Central memory CD8-positive, alpha-beta T cell (primary cell): ENCODE results near the gene WBP4.
"Not testable (repeated sequence)": the region's sequence is repeated elsewhere in the genome, so short reads cannot be mapped to it uniquely, and the experiment has no call there.

Source experiments
- ATAC-seq: fragments of 150-1000 bp; cut with Tn5 transposase; replicated peaks from 2 replicates; pipeline ENCODE4 v1.10.0; 2022; ENCODE audit warnings: mild to moderate bottlenecking, moderate FRiP score, moderate number of reproducible peaks; ENCODE audit not compliant: poor library complexity, severe bottlenecking; ENCODE audit errors: extremely low read depth
- DNase-seq, 2 donors: peaks; one replicate each; pipeline ENCODE4 v3.0.0; 2021; ENCODE audit warnings: low spot score in 2 of 2
- H3K27ac Mint-ChIP-seq: one replicate; pipeline ENCODE4 v1.8.0; 2022; ENCODE audit warnings: low read depth, mild to moderate bottlenecking, moderate library complexity, mixed read lengths
- H3K27me3 Mint-ChIP-seq: one replicate; pipeline ENCODE4 v1.8.0; 2022; ENCODE audit warnings: mixed read lengths
- H3K36me3 Mint-ChIP-seq: one replicate; pipeline ENCODE4 v1.8.0; 2022; ENCODE audit warnings: mild to moderate bottlenecking, moderate library complexity, mixed read lengths; ENCODE audit not compliant: insufficient read depth
- H3K4me1 Mint-ChIP-seq: one replicate; pipeline ENCODE4 v1.8.0; 2022; ENCODE audit warnings: mixed read lengths
- H3K4me3 Mint-ChIP-seq: one replicate; pipeline ENCODE4 v1.8.0; 2022; ENCODE audit warnings: mild to moderate bottlenecking, moderate library complexity, mixed read lengths
- H3K9me3 Mint-ChIP-seq: one replicate; pipeline ENCODE4 v1.8.0; 2022; ENCODE audit warnings: mixed read lengths

Gene WBP4

DNA sequence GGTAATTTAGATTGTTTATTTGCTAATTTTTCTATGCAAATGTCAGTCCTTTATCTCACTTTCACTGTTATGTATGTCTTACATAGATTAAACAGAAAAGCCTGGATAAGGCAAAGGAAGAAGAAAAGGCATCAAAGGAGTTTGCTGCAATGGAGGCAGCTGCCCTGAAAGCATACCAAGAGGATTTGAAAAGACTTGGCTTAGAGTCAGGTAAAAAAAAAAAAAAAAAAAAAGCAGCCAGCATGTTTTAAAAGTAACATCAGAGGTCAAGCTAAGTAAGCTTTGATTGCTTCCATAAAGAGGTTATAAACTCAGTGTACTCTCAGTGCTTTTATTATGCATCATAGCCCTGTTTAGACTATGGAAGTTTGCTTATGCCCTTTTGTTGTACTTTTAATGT lies 3.8 kb downstream of the WBP4 start:
- H3K27ac Mint-ChIP-seq: no peak overlapping the region
- DNase-seq (no peak), ATAC-seq (no peak)
- H3K27me3 Mint-ChIP-seq: no peaks in the 10 kb centered on the region
- peaks cover 24% of the 10 kb centered on the region for H3K4me1 Mint-ChIP-seq
- peaks cover 58% of the 10 kb centered on the region for H3K36me3 Mint-ChIP-seq
- H3K9me3 Mint-ChIP-seq: no peaks in the 10 kb centered on the region
- H3K4me3 Mint-ChIP-seq: no peak overlapping the region

DNA sequence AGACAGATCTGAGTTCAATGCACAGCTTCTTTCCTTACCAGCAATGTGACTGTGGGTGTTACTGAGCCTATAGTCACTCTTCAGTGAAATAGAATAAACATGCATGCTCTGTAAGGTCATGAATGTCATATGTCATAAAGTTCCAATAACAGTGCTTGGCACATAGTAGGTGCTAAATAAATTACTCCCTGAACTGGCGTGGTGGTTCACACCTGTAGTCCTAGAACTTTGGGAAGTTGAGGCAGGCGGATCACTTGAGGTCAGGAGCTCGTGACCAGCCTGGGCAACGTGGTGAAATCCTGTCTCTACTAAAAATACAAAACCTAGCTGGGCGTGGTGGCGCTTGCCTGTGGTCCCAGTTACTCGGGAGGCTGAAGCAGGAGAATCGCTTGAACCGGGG lies 13.2 kb downstream of the WBP4 start:
- no peak overlapping the region for H3K27ac Mint-ChIP-seq
- ATAC-seq: no peak
- no peak for DNase-seq
- no peak overlapping the region for H3K4me3 Mint-ChIP-seq
- H3K36me3 Mint-ChIP-seq: peaks cover 50% of the 10 kb centered on the region
- no peaks in the 10 kb centered on the region for H3K9me3 Mint-ChIP-seq
- H3K27me3 Mint-ChIP-seq: no peaks in the 10 kb centered on the region
- no peaks in the 10 kb centered on the region for H3K4me1 Mint-ChIP-seq

DNA sequence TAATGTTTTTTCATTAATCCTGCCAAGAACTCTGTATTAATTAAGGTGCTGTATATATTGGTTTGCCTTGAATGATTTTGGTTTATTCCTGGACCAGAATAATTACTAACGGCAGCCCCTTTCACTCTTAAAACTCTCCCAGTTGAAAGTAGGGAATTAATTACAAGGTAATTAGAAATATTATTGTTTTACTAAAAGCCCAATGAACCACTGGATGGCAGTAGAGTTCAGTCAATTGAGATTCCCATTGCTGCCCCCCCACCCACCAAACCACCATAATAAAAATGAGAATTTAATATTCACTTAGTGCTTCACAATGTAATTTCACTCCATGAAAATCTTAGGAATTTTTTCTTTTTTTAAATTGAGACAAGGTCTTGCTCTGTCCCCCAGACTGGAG lies 13.7 kb downstream of the WBP4 start:
- DNase-seq (no peak), ATAC-seq (no peak)
- Mint-ChIP-seq H3K27ac (no peak overlapping the region), H3K4me1 (no peaks in the 10 kb centered on the region), H3K36me3 (peaks cover 46% of the 10 kb centered on the region), H3K27me3 (no peaks in the 10 kb centered on the region), H3K4me3 (no peak overlapping the region), H3K9me3 (no peaks in the 10 kb centered on the region)

DNA sequence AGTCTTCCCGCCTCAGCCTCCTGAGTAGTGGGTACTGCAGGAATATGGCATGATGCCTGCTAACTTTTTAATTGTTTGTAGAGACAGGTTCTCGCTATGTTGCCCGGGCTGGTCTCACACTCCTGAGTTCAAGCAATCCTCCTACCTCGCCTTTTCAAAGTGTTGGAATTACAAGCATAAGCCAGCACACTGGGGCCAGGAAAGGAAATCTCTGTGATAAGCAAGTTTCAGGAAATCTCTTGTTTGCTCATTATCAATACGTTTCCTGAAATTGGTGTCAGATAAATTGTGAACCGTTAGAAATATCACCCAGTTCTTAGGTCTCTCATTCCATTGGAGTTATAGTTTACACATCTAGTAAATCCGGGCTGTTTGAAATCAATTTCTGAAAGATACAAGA lies 14.2 kb downstream of the WBP4 start:
- ATAC-seq (no peak), DNase-seq (no peak)
- Mint-ChIP-seq H3K9me3 (no peaks in the 10 kb centered on the region), H3K4me3 (no peak overlapping the region), H3K27ac (no peak overlapping the region), H3K4me1 (no peaks in the 10 kb centered on the region), H3K36me3 (peaks cover 43% of the 10 kb centered on the region), H3K27me3 (no peaks in the 10 kb centered on the region)

DNA sequence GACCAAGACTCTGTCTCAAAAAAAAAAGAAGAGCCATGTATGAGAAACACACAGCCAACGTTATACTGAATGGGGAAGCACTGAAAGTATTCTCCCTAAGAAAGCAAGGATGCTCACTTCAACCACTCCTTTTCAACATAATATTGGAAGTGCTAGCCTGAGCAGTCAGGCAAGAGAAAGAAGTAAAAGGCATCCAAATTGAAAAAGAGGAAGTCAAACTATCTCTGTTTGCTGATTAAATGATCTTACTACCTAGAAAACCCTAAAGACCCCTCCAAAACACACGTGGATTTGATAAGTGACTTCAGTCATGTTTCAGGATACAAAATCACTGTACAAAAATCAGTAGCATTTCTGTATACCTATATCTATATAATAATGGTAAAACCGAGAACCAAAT lies 16.2 kb downstream of the WBP4 start:
- Mint-ChIP-seq H3K4me1 (no peaks in the 10 kb centered on the region), H3K27ac (no peak overlapping the region), H3K36me3 (peaks cover 36% of the 10 kb centered on the region), H3K9me3 (no peaks in the 10 kb centered on the region), H3K27me3 (no peaks in the 10 kb centered on the region), H3K4me3 (no peak overlapping the region)
- no peak for DNase-seq
- ATAC-seq: no peak

DNA sequence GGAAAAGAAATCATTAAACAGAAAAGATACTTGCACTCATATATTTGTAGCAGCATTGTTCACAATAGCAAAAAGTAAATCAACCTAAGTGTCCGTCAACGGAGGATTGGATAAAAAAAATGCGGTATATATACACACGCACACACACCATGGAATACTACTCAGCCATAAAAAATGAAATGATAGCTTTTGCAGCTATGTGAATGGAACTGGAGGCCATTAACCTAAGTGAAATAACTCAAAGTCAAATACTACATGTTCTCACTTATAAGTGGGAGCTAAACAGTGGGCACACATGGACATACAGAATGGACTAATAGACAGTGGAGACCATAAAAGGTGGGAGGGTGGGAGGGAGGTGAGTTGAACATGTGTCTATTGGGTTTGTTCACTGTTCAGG lies 18.4 kb downstream of the WBP4 start:
- DNase-seq (no peak), ATAC-seq (no peak)
- H3K36me3 Mint-ChIP-seq: peaks cover 32% of the 10 kb centered on the region
- no peaks in the 10 kb centered on the region for H3K9me3 Mint-ChIP-seq
- no peaks in the 10 kb centered on the region for H3K4me1 Mint-ChIP-seq
- H3K27me3 Mint-ChIP-seq: no peaks in the 10 kb centered on the region
- H3K4me3 Mint-ChIP-seq: no peak overlapping the region
- no peak overlapping the region for H3K27ac Mint-ChIP-seq

DNA sequence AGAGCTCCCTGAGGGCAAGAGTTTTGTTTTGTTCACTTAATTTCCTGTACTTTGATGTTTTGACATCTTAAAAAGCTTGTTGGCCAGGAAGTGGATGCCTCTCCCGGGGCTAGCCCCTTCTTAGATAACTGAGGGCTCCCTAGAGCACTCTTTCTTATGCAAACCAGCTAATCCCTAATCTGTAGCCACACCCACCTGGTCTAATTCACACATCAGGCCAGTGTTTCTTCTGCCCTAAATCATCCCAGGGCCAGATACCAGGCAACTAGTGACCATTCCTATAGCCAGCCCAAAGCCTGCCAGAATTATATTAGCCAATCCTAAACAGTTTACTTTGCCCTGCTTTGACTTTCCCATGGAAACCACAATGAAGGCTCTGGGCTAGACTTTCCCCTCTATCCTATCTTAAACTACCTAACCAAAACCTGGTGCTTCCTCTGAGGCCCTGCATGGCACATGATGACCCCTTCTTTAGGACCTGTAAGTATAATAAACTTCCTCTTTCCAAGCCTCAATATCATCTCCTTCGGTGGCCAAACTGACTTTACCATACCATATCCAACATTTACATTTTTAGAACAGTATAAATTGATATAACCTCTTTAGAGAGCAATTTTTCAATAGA lies 24.8 kb downstream of the WBP4 start:
- peaks cover 6% of the 10 kb centered on the region for H3K36me3 Mint-ChIP-seq
- no peak overlapping the region for H3K4me3 Mint-ChIP-seq
- no peak overlapping the region for H3K27ac Mint-ChIP-seq
- no peaks in the 10 kb centered on the region for H3K27me3 Mint-ChIP-seq
- peaks cover 6% of the 10 kb centered on the region for H3K9me3 Mint-ChIP-seq
- ATAC-seq (no peak), DNase-seq (no peak)
- H3K4me1 Mint-ChIP-seq: peaks cover 5% of the 10 kb centered on the region

DNA sequence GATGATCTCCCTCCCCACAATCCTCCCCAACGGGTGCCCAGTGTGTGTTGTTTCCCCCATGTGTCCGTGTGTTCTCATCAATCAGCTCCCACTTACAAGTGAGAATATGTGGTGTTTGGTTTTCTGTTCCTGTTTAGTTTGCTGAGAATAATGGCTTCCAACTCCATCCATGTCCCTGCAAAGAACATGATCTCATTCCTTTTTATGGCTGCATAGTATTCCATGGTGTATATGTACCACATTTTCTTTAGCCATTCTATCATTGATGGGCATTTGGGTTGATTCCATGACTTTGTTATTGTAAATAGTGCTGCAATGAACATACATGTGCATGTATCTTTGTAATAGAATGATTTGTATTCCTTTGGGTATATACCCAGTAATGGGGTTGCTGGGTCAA lies 34.4 kb downstream of the WBP4 start:
- H3K27me3 Mint-ChIP-seq, H3K27ac Mint-ChIP-seq, H3K4me1 Mint-ChIP-seq, DNase-seq, H3K9me3 Mint-ChIP-seq, H3K4me3 Mint-ChIP-seq, H3K36me3 Mint-ChIP-seq, ATAC-seq: not testable (repeated sequence)

DNA sequence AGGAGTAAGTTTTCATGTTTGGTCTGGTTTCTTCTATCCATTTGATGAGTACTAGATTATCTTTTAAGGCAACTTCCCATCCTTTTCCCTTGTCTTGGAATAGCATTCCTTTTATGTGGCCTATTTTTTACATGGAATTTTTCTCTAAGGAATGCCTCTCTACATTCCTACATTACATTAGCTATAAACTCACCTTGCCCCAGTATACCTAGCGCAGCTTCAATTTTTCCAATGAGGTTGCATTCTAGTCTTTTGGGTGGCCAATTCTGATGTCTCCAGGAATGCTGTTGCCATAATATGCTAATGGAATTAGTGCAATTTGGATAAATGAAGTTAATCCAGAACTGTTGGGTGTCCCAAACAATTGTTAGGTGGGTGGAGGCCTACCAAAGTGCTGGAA lies 37.5 kb downstream of the WBP4 start:
- Mint-ChIP-seq H3K4me1 (no peaks in the 10 kb centered on the region), H3K4me3 (no peak overlapping the region), H3K27ac (no peak overlapping the region), H3K27me3 (no peaks in the 10 kb centered on the region), H3K36me3 (no peaks in the 10 kb centered on the region), H3K9me3 (no peaks in the 10 kb centered on the region)
- DNase-seq: no peak
- ATAC-seq: no peak

DNA sequence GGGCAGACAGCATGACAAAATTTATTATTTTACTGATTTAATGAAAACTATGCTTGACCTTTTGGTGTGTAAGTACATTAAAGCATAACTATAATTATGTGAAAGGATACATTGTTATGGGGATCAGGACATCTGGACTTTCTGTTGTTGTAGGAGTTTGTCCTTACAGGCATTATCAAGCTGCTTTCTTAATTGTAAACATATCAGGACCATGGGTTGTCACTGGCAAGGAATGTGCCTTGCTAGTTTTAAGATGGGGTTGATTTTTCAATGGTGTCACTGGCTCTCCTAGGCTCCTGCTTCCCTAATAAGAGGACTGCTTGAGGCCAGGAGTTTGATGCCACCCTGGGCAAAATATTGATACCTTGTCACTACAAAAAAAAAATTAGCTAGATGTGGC lies 38.7 kb downstream of the WBP4 start:
- H3K27me3 Mint-ChIP-seq: no peaks in the 10 kb centered on the region
- no peak overlapping the region for H3K27ac Mint-ChIP-seq
- no peak overlapping the region for H3K4me3 Mint-ChIP-seq
- H3K4me1 Mint-ChIP-seq: no peaks in the 10 kb centered on the region
- no peaks in the 10 kb centered on the region for H3K9me3 Mint-ChIP-seq
- ATAC-seq (no peak), DNase-seq (no peak)
- H3K36me3 Mint-ChIP-seq: no peaks in the 10 kb centered on the region

DNA sequence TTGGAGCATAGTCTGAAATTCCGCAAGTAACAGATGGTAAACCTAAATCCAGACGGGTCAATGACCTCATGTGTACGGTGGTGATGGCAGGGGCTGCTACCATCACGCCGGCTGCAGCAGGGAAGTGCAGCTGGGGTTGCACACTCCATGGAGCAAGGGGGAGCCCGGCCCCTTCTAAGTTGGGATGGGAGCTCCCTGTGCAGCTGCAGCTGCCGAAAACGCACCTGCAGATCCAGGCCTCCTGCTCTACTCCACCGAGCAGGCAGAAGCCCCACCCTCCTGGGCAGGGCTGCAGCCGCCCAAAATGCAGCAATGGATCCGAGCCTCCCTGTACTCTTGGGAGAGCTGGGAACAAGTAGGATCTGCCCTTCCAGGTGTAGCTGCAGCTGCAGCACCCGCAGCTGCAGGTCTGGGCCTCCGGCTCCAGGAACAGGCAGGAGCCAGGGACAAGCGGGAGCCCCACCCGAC lies 45.8 kb downstream of the WBP4 start:
- no peak overlapping the region for H3K4me3 Mint-ChIP-seq
- no peaks in the 10 kb centered on the region for H3K36me3 Mint-ChIP-seq
- DNase-seq (no peak), ATAC-seq (no peak)
- H3K27ac Mint-ChIP-seq: no peak overlapping the region
- no peaks in the 10 kb centered on the region for H3K9me3 Mint-ChIP-seq
- no peaks in the 10 kb centered on the region for H3K27me3 Mint-ChIP-seq
- H3K4me1 Mint-ChIP-seq: no peaks in the 10 kb centered on the region

DNA sequence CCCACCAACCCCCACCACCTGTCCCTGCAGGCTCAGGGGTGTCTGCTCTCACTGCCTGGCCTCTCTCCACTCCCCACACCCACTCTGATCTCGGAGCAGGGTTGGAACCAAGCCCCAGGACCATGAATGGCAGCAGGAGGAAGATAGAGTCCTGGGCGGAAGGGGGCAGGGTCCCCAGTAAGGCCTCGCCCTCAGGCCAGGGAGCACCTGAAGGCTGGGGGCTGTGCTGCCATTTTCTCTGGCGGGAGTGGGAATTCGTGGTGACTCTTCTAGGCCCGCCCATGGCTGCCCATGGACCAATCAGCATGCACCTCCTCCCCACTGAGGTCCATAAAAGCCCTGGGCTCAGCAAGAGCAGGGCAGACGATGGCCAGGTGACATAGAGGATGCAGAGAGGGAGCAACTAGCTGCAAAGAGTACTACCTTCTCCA lies 46.3 kb downstream of the WBP4 start:
- ATAC-seq (no peak), DNase-seq (no peak)
- Mint-ChIP-seq H3K9me3 (no peaks in the 10 kb centered on the region), H3K4me3 (no peak overlapping the region), H3K27ac (no peak overlapping the region), H3K27me3 (no peaks in the 10 kb centered on the region), H3K4me1 (no peaks in the 10 kb centered on the region), H3K36me3 (no peaks in the 10 kb centered on the region)

DNA sequence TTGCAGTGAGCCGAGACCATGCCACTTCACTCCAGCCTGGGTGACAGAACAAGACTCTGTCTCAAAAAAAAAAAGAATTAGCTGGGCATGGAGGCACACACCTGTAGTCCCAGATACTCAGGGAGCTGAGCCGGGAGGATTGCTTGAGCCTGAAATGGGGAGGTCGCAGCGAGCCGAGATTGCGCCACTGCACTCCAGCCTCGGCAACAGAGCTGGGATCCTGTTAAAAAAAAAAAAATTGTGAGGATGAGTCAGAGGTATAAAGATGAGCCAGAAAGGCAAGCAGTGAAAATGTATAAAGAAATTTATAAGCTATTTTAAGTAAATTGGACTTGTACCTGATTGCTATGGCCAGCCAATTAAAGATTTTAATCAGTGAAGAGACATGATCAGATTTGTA lies 50.1 kb downstream of the WBP4 start:
- H3K4me1 Mint-ChIP-seq: no peaks in the 10 kb centered on the region
- H3K27ac Mint-ChIP-seq: no peak overlapping the region
- no peaks in the 10 kb centered on the region for H3K36me3 Mint-ChIP-seq
- no peaks in the 10 kb centered on the region for H3K27me3 Mint-ChIP-seq
- ATAC-seq (no peak), DNase-seq (no peak)
- no peaks in the 10 kb centered on the region for H3K9me3 Mint-ChIP-seq
- no peak overlapping the region for H3K4me3 Mint-ChIP-seq

DNA sequence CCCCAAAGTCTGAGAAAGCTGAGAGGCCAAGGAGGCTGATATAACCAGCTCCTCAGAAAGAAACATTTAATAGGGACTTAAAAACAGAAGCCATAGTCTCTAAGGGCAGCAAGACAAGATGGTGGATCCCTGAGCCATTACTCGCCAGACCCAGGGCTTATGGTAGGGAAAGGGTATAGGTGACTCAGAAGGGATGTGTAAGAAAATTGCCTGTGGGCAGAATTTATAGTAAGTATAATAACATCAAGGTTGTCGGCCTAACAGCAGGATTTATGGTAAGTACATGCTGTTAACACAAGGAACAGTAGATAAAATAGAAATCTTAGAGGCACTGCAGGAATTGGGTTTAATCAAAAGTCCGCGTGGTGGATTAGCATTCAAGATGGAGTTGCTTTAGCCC lies 56.6 kb downstream of the WBP4 start:
- Mint-ChIP-seq H3K4me3 (no peak overlapping the region), H3K4me1 (no peaks in the 10 kb centered on the region), H3K36me3 (no peaks in the 10 kb centered on the region), H3K27ac (no peak overlapping the region), H3K27me3 (no peaks in the 10 kb centered on the region), H3K9me3 (no peaks in the 10 kb centered on the region)
- ATAC-seq (no peak), DNase-seq (no peak)
